Measurements from ENCODE around the gene MUC4.
"Not testable (repeated sequence)": the region's sequence is repeated elsewhere in the genome, so short reads cannot be mapped to it uniquely, and the experiment has no call there.

The MUC4 gene

DNA sequence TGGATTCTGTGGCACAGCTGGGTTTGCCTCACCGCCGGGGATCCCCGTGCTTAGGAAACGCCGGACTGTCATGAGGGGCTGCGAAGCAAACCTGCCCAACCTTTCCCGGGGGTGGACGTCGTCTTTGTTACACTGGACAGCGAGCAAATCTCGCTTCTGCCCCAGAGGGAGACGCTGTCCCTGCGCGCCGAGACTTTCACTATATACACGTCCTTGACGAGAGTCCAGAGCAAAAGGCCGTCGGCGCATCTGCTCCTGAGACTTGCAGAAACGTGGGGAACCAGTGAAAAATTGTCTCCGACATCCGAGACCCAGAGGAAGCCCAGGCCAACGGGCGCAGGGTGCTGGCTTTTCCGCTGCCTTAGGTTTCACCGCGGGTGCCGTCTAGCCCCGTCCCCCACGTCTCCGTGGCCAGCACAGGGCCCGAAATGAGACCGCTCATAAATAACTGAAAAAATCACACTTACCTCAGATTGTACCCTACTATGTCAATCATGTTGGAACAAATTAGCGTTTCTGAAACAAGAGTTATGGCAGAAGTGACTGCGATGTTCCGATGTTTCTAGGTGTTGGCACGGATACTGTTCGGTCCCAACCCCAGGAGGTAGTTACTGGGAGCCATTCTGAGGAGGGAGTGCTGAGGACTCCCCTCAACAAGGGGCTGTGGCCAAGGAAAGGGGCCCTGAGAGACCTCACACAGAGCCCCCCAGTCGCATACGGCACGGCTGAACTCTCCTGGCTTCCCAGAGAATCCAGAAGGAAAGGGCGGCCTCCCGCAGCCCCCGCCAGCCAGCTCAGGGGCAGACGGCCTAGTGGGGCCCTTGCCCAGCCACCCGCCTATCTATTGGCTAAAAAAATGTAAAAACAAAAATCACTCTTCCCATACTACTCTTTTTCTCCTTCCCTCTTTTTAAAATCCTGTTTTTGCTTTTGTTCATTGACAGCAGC lies 14.4 kb upstream of the MUC4 start:
- no peak overlapping the region for H3K4me3 ChIP-seq (ENCODE audit: low read depth, low read length, poor library complexity, severe bottlenecking)
- H3K9me3 ChIP-seq (ENCODE audit: low read length), result no peaks in the 10 kb centered on the region
- H3K9ac ChIP-seq (ENCODE audit: low read length), result no peak overlapping the region

GRCh38 chr3:195825191-195825588 lies 13.5 kb upstream of the MUC4 start:
- Histone ChIP-seq H3K27ac (ENCODE audit: low read depth, low read length, poor library complexity, severe bottlenecking) (no peak overlapping the region), H3K27me3 (ENCODE audit: insufficient read depth, low read length) (peaks cover 18% of the 10 kb centered on the region), H3K4me1 (ENCODE audit: insufficient read depth, low read length, severe bottlenecking) (peaks cover 10% of the 10 kb centered on the region), H3K9ac (ENCODE audit: low read length) (no peak overlapping the region), H3K9me2 (ENCODE audit: low read depth, low read length) (no peaks in the 10 kb centered on the region), H3K4me3 (ENCODE audit: low read depth, low read length, poor library complexity, severe bottlenecking) (no peak overlapping the region), H3K36me3 (ENCODE audit: insufficient read depth, low read length) (no peaks in the 10 kb centered on the region), H4K20me1 (ENCODE audit: insufficient read depth, low read length) (no peaks in the 10 kb centered on the region), H3F3A (ENCODE audit: insufficient read depth, low read length) (no peaks in the 10 kb centered on the region), H3K79me2 (ENCODE audit: insufficient read depth, low read length) (no peaks in the 10 kb centered on the region), H2AFZ (ENCODE audit: low read length) (no peak overlapping the region), H3K9me3 (ENCODE audit: low read length) (no peaks in the 10 kb centered on the region), H3K4me2 (ENCODE audit: low read length) (no peak overlapping the region)
- no peak for TF ChIP-seq CTCF (IDR thresholded peaks at IDR 0.05; ENCODE audit: low read length)
- TF ChIP-seq EZH2 (IDR thresholded peaks at IDR 0.05; ENCODE audit: borderline replicate concordance, low read length), result no peak

More for the DNA sequence above, 14.4 kb upstream of the MUC4 start:
- H2AFZ ChIP-seq (ENCODE audit: low read length), result no peak overlapping the region
- H3K36me3 ChIP-seq (ENCODE audit: insufficient read depth, low read length), result no peaks in the 10 kb centered on the region
- peaks cover 11% of the 10 kb centered on the region for H3K4me1 ChIP-seq (ENCODE audit: insufficient read depth, low read length, severe bottlenecking)
- no peaks in the 10 kb centered on the region for H3F3A ChIP-seq (ENCODE audit: insufficient read depth, low read length)
- H3K4me2 ChIP-seq (ENCODE audit: low read length), result no peak overlapping the region
- H4K20me1 ChIP-seq (ENCODE audit: insufficient read depth, low read length), result no peaks in the 10 kb centered on the region
- H3K27me3 ChIP-seq (ENCODE audit: insufficient read depth, low read length), result peaks cover 11% of the 10 kb centered on the region; the same call in 1 of the 2 replicates
- TF ChIP-seq EZH2 (IDR thresholded peaks at IDR 0.05; ENCODE audit: borderline replicate concordance, low read length) (no peak), CTCF (IDR thresholded peaks at IDR 0.05; ENCODE audit: low read length) (no peak)
- H3K79me2 ChIP-seq (ENCODE audit: insufficient read depth, low read length), result no peaks in the 10 kb centered on the region
- H3K27ac ChIP-seq (ENCODE audit: low read depth, low read length, poor library complexity, severe bottlenecking), result no peak overlapping the region
- no peaks in the 10 kb centered on the region for H3K9me2 ChIP-seq (ENCODE audit: low read depth, low read length)

GRCh38 chr3:195824425-195825190 lies 12.9 kb upstream of the MUC4 start:
- not testable (repeated sequence) for H3K36me3 ChIP-seq (ENCODE audit: insufficient read depth, low read length); H3K9me3 ChIP-seq (ENCODE audit: low read length); H3K4me1 ChIP-seq (ENCODE audit: insufficient read depth, low read length, severe bottlenecking); H3K4me3 ChIP-seq (ENCODE audit: low read depth, low read length, poor library complexity, severe bottlenecking); H4K20me1 ChIP-seq (ENCODE audit: insufficient read depth, low read length); H2AFZ ChIP-seq (ENCODE audit: low read length); H3K9ac ChIP-seq (ENCODE audit: low read length); H3K4me2 ChIP-seq (ENCODE audit: low read length); H3F3A ChIP-seq (ENCODE audit: insufficient read depth, low read length); H3K27ac ChIP-seq (ENCODE audit: low read depth, low read length, poor library complexity, severe bottlenecking); H3K79me2 ChIP-seq (ENCODE audit: insufficient read depth, low read length); H3K9me2 ChIP-seq (ENCODE audit: low read depth, low read length)
- H3K27me3 ChIP-seq (ENCODE audit: insufficient read depth, low read length), result peaks cover 18% of the 10 kb centered on the region

Data from OCI-LY1 (cell line).